Body of pancreas (tissue), 4 donors: Measurements from ENCODE around the gene ENTPD2. TPM values are rescaled to one million over a fixed set of nuclear protein-coding genes. Genes with fewer than 3 reads are reported as not detected.
"Not testable (repeated sequence)": the region's sequence is repeated elsewhere in the genome, so short reads cannot be mapped to it uniquely, and the experiment has no call there.

Experiments
- ATAC-seq: fragments of 150-250 bp; one replicate; pipeline ENCODE4 v1.9.1; 2016
- DNase-seq, 4 donors: peaks; one replicate each; pipeline ENCODE4 v3.0.0-alpha.2; 2019
- H3K27ac ChIP-seq, 4 donors: fragments of 200-600 bp; sonication (generic); 1 replicate in 3 of 4; 2 replicates in 1 of 4; pipeline versions ENCODE4 v1.5.1 to v1.6.1; 2016 to 2019; ENCODE audit warnings: mild to moderate bottlenecking in 1 of 4, mixed read lengths in 1 of 4, moderate library complexity in 1 of 4
- H3K27me3 ChIP-seq, 2 donors: fragments of 200-600 bp; sonication (generic); one replicate each; pipeline ENCODE4 v1.6.0; 2016; ENCODE audit warnings: mild to moderate bottlenecking in 1 of 2
- H3K36me3 ChIP-seq, 2 donors: fragments of 200-600 bp; sonication (generic); replicated peaks in 1 of 2; 2 replicates each; pipeline ENCODE4 v1.5.1; 2016; ENCODE audit warnings: low read depth in 2 of 2; ENCODE audit not compliant: insufficient read depth in 1 of 2
- H3K4me1 ChIP-seq: fragments of 200-600 bp; sonication (generic); one replicate; pipeline ENCODE4 v1.6.0; 2016
- H3K4me3 ChIP-seq, 2 donors: fragments of 200-600 bp; sonication (generic); 1 replicate in 1 of 2; 2 replicates in 1 of 2; pipeline ENCODE4 v1.5.1; 2016 to 2019
- H3K9me3 ChIP-seq, 3 donors: fragments of 200-600 bp; sonication (generic); 1 replicate in 2 of 3; 2 replicates in 1 of 3; pipeline ENCODE4 v1.5.1; 2016
- CTCF ChIP-seq, 7 experiments: fragments of 450-650 bp in 4 of 7; fragments of 200-600 bp in 3 of 7; sonication (generic) in 3 of 7; IDR thresholded peaks; one replicate each; pipeline ENCODE4 v1.5.1; 2016 to 2019; ENCODE audit warnings: antibody characterized with exemption in 7 of 7
- POLR2A ChIP-seq, 3 donors: fragments of 450-650 bp; IDR thresholded peaks; one replicate each; pipeline ENCODE4 v1.6.1; 2016; ENCODE audit warnings: antibody characterized with exemption in 3 of 3, mild to moderate bottlenecking in 2 of 3
- WGBS, 2 donors: methylation state at CpG; one replicate each; pipeline ENCODE4 v1.1.5; 2017; 5-methylcytosine and 5-hydroxymethylcytosine counted together
- intact Hi-C: fragments of 100-400 bp; cut with DNase I; formaldehyde crosslinking; loops from one replicate; pipeline ENCODE4 v1.15.1; 2023
- total RNA-seq, 2 donors: library from RNA; depleted of rRNA; stranded (reverse); fragments of >200 nt; gene quantifications; one replicate each; pipeline ENCODE4 v1.1.0, GENCODE V29; 2016

The ENTPD2 gene
- total RNA-seq, 2 donors from 2014 or later, result 1.3 to 1.6 TPM

GRCh38 chr9:137034039-137034708 is 19.7 kb downstream of the ENTPD2 start:
- intact Hi-C loops, result no loop called here
- H3K27me3 ChIP-seq, result no peaks in the 10 kb centered on the region
- no peak for TF ChIP-seq POLR2A (IDR thresholded peaks at IDR 0.05)
- TF ChIP-seq CTCF (IDR thresholded peaks at IDR 0.05), result no peak
- H3K9me3 ChIP-seq, result no peaks in the 10 kb centered on the region
- DNase-seq, result no peak
- H3K36me3 ChIP-seq, result no peaks in the 10 kb centered on the region
- no peak overlapping the region for H3K4me3 ChIP-seq
- WGBS, 2 donors, result 43 to 45% methylated on average over 4 to 12 of the region's 15 CpGs
- H3K27ac ChIP-seq, result no peak overlapping the region
- H3K4me1 ChIP-seq, result peaks cover 18% of the 10 kb centered on the region
- ATAC-seq, result no peak

GRCh38 chr9:137033481-137033880 is 20.4 kb downstream of the ENTPD2 start:
- 83 to 86% methylated on average over 5 of the region's 5 CpGs for WGBS, 2 donors
- H3K27me3 ChIP-seq, ATAC-seq: not testable (repeated sequence)

GRCh38 chr9:137032858-137033257 is 21.0 kb downstream of the ENTPD2 start:
- DNase-seq (peak in 2 of 4 donors; percentile 28 to 67), ATAC-seq (no peak)
- peaks cover 27% of the 10 kb centered on the region for H3K4me1 ChIP-seq
- H3K27me3 ChIP-seq, result no peaks in the 10 kb centered on the region
- no peak overlapping the region for H3K4me3 ChIP-seq
- H3K27ac ChIP-seq, result peak overlapping the region in 1 of 4 donors; percentile 58
- TF ChIP-seq CTCF (IDR thresholded peaks at IDR 0.05), result no peak
- TF ChIP-seq POLR2A (IDR thresholded peaks at IDR 0.05), result peak in 1 of 3 donors; percentile 23
- intact Hi-C loops, result no loop called here
- no peaks in the 10 kb centered on the region for H3K36me3 ChIP-seq
- WGBS, 2 donors, result 75 to 89% methylated on average over 6 to 10 of the region's 10 CpGs
- no peaks in the 10 kb centered on the region for H3K9me3 ChIP-seq

More at GRCh38 chr9:137033481-137033880, 20.4 kb downstream of the ENTPD2 start:
- H3K9me3 ChIP-seq, H3K4me3 ChIP-seq, H3K36me3 ChIP-seq, H3K27ac ChIP-seq, DNase-seq, intact Hi-C loops: not testable (repeated sequence)
- H3K4me1 ChIP-seq, result peaks cover 25% of the 10 kb centered on the region

DNA sequence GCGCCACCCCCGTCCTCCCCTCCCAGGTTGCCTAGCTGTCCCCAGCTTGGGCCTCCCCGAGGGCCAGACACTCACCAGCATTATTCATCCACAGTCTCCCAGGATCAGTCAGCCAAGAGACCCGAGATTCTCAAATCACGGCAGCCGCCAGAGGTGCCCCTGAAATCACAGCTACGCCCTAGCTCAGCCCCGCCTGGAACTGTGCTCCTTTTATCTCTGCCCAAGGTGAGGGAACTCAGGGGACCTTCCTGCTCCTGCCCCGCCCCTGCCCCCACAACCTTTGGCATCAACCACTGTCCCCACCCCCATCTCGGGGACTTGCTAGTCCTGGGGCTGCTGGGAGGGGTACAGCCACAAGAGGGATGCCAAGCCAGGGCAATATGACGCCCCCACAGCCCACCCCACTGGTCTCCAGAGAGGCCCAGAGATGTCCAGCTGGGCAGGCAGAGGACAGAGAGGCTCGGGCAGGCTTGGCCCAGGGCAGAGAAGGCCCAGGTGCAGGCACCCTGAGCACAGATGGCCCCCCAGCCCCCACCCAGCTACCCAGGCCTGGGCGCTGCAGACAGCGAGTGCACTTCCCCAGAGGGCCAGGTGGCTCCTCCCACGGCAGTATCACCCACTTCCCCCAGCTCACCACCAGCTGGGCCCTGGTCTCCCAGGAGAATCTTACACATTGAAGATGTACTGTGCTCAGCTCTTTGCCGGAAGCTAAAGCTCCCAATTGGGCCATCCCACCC is 21.8 kb downstream of the ENTPD2 start, which contains the start of gene FUT7:
FUT7 (minus strand) TSS at position 185 of the 737 bp plus-strand sequence; CDS start at position 88, 97 bp downstream.
- no peaks in the 10 kb centered on the region for H3K27me3 ChIP-seq
- intact Hi-C loops, result no loop called here
- H3K9me3 ChIP-seq, result no peaks in the 10 kb centered on the region
- DNase-seq (no peak), ATAC-seq (no peak)
- TF ChIP-seq CTCF (IDR thresholded peaks at IDR 0.05) (no peak), POLR2A (IDR thresholded peaks at IDR 0.05) (no peak)
- peaks cover 33% of the 10 kb centered on the region for H3K4me1 ChIP-seq
- H3K27ac ChIP-seq, result peak within 1 kb of the TSS in 1 of 4 donors; percentile 58
- WGBS, 2 donors, result 60 to 72% methylated on average over 5 to 16 of the region's 16 CpGs
- H3K4me3 ChIP-seq, result no peak within 1 kb of the TSS
- H3K36me3 ChIP-seq, result no peaks in the 10 kb centered on the region
